Activated CD4-positive, alpha-beta T cell treated with anti-CD3 and anti-CD28 coated beads, Interleukin-2, amount 50 U/mL, for 16 hours (primary cell): ENCODE data around the gene GABRG3.

Experiments used
- DNase-seq: peaks from one replicate; pipeline ENCODE4 v3.0.0-alpha.2; 2020

Gene GABRG3

GRCh38 chr15:27433604-27434003 is 462.6 kb downstream of the GABRG3 start:
- DNase-seq: no peak

DNA sequence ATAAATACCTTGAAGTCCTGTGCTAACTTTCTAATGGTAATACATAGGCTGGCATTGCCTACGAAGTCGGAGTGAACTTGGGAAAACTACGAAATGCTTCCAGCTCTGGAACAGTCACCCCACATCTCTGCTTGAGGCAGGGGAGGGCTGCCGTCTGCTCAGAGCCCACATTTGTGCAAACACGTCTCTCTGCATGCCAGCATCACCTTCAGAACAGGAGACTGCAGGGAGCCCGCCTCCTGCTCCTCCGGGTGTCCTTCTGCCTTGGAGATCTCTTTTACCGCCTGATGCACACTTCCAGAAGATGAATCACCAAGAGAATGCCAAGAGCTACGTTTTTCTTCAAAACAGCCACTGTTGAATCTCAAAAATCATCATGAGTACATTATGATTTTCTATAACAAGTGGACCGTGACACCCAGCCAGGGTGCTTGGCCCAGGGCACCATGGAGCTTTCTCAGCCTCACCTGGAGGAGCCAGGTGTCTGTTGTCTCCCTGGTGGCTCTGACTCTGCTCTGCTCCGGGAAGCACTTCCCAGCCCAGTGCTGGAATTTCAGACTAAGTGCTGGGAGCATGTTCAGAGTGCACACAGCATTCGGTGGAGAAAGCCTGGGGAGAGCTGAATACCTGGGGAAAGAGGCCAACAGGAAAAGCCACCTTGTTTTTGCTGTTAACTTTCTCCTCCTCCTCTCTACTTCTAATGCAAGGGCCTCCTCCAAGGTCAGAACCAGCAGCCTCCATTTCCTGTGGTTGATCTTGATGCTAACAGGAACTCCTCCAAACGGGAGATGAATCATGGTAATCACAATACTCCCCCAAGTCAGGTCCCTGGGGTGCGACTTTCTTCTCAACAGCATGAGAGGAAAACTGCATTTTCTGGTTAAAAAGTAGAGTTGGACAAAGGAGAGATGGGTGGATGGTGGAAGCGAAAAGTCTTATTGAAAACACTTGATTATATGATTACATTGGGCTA is 467.7 kb downstream of the GABRG3 start:
- no peak for DNase-seq

GRCh38 chr15:27441120-27441519 is 470.1 kb downstream of the GABRG3 start:
- no peak for DNase-seq

DNA sequence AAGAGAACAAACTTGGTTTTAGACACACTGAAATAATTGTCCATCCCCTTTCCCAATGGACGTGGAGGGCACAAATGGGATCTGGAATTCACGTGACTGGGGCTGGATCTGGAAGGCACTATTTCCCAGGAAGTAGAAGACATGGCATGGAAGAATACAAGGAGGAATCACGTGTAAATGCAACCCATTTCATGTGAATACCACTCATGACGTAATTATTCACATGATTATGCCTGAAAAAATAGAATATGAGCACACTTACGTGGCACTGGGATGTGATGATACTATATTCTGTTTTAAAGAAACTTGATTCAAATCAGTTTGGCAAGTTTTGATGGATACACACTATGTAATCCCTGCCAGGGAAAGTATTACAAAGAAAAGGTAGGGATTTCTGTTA is 477.3 kb downstream of the GABRG3 start:
- no peak for DNase-seq

DNA sequence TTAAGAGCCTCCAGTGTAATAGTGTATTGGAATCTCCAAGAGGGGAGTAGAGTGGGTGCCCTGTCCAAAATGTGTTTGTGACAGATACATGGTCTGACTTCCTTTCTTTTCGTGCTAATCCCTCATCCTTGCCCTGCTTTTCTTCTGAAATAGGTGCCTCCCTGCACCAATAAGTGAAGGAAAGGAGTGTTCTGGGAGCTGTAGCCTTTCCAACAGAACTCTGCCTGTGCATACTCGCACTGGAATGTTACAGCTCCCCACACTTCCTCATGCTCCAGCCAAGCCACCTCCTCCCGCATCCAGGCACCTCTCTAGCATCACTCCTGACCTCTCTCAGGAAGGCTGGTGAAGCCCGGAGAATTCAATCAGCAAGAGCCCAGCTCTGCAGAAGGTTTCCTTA is 478.0 kb downstream of the GABRG3 start:
- no peak for DNase-seq

DNA sequence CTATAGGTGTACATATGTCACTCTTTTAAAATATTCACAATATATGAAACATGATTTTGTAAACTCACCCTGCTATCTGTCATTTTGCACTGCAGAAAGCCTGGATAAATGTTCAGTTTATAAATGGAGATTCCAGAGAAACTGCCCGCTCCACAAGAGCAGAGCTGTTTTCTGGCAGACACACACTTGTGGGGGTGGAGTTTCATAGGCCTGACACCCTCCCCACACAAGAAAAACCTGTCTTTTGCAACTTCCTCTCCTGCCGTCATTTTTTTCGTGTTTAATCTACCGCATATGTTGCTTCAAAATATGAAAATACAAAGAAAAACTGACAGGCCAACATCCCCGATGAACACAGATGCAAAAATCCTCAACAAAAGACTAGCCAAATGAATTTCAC is 479.0 kb downstream of the GABRG3 start:
- no peak for DNase-seq

DNA sequence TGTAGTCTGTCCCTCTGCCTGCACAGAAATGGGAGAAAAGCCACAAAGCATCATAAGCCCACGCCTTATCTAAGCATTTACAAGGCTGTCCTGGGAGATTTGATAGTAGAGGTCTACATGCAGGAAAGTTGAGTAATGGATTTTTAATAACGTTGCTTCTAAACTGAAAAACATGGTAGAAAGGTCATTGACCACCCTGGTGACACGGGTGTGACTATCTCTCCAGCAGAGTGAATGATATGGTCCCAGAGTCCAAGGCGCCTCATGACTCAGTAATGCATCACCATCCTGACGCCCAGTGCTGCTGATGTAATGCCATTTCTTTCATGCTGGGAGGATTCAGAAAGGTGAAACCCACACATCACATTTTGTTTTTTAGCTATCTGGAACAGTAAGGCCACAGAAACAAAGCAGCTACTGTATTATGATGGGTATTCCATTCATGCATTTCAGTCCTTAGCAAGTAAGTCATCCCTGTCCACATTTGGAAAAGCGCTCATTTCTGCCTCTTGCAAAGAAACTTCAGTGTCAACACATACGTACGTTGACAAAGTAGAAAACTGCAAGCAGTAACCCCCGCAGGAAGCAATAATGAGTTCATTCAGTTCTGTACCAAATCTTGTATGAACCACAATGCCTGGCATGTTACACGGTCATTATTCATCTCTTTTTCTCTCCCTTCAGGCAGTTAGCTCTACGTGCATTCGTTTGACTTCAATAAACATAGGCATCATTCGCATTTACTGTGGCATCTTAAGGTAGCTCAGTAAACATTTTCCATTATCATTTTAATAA is 483.5 kb downstream of the GABRG3 start:
- DNase-seq: no peak

GRCh38 chr15:27456807-27457206 is 485.8 kb downstream of the GABRG3 start:
- no peak for DNase-seq

- no peak for DNase-seq
These were observed 486.8 kb downstream of the GABRG3 start for GRCh38 chr15:27457766-27458165.

- DNase-seq: no peak
These were observed 487.5 kb downstream of the GABRG3 start for GRCh38 chr15:27458345-27459084.

DNA sequence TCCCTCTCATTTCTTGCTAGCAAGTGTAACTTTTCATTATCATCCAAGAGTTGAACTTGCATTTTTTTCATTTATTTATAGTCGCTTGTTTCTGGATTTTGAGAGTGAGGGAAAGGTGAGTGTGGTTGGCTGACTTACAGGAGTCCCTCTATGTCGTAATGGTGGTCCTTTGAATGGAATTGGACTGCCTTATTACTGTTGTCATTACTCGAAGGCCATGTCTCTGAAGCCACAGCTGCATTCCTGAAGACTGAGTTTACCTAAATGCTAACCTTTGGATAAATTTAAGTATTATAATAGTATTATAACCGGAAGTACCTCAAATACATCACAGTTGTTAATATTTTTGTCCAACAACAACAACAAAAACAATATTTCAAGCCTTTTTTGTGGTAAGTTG is 488.9 kb downstream of the GABRG3 start:
- DNase-seq: no peak

GRCh38 chr15:27461181-27461580 is 490.2 kb downstream of the GABRG3 start:
- no peak for DNase-seq

DNA sequence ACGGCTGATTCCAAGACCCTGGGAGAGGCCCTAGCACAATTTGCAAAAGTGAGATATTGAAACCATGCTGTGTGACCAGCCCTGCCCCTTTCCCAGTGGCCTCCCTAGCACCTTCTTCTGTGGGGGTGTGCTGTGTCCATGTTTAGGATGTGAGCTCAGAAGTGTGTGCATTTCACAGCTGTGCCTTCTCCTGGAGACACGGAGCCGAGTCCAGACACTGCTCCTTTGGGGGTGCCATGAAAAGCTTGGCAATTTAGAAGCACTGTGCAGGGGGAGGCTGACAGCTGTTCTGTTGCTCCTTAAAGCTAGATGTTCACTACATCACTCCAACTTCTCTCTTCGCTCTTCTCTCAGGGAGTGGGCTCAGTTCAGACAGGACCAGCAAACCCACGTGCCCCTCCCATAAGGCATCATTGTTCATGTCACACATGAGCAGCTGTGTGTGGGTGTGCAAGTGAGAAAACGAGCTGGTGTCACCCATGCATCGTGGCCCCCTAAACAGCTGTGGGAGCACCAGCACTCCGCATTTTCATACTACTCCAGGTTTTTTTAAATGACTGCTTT is 492.6 kb downstream of the GABRG3 start:
- no peak for DNase-seq

DNA sequence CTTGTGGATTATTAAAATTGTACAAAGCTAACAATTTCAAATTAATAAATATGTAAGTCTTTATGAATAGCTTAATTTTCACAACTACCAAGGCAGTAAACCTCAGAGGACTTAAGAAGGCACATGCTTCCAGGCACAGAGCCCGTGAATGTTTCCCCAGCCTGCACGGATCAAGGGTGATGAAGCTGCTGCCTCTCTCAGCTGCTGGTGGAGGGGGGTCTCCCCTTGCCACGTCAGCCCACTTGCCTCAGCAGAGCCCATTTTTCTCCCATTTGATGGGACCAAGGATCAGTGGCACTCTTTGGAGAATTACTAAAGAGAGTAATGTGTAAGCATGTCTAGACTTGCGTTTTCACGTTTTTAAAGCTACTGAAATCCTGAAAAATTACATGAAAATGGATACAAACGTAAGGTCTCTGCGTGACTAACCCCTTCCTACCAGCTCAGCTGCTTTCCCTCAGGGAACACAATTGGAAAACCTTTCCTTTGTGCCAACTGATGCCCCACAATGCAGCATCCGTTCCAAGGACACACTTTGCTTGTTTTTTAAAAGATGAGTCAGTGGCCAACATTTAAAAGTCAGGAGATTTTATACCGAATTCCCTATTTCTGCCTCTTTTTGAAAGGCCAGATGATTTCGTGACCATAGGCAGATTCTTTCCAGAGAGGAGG is 494.1 kb downstream of the GABRG3 start:
- DNase-seq: no peak

DNA sequence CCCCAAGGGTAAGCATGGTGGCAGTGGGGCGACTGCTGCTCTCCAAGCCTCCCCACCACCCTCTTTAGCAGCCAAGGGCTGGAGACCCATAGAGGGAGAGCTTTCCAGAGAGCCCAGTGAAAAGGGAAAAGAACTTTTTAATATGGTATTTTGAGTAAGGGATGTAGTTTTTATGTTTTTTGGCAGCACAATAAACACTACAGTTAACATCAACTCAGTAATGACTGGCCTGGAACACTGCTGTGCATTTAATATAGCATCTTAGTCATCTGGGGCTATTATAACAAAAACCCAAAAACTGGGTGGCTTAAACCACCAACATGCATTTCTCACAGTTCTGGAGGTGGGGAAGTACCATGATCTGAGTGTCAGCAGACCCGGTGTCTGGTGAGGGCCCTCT is 495.8 kb downstream of the GABRG3 start:
- DNase-seq: no peak

DNA sequence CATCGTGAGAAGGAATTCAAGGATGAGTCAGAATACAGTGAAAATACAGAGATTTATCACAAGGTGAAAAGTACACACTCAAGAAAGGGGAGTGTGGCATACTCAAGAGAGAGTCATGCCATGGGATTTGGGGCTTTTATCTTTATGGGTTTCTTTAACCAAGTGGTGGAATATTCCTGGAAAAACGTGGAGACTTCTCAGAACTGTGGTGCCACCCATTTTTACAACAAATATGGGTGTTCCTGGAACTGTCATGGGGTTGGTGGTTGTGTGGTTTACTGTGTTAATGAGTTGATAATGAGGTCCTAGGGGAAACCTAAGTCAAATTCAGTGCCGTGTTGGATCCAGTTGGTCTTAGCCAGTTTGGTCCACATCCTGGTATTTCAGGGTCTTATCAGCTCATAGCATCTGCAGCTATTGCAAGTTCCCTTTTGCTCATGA is 497.2 kb downstream of the GABRG3 start:
- DNase-seq: no peak

DNA sequence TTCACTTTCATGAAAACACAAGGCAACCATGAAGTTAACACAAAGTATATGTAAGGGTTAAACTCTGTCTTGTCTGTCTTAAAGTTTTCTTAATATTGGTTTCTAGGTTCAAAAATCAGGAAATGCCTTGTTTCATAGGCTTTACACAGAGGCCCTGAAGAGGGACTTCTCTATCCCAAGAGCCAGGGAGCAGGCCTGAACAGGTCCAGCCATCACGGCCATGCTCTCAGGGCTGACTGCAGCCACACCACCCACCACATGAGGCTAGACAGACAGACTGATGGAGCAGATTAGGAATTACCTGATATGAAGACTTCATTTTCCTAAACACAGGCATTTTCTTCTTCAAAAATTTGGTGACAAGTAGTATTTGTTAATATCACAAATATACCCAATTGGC is 502.9 kb downstream of the GABRG3 start:
- no peak for DNase-seq

DNA sequence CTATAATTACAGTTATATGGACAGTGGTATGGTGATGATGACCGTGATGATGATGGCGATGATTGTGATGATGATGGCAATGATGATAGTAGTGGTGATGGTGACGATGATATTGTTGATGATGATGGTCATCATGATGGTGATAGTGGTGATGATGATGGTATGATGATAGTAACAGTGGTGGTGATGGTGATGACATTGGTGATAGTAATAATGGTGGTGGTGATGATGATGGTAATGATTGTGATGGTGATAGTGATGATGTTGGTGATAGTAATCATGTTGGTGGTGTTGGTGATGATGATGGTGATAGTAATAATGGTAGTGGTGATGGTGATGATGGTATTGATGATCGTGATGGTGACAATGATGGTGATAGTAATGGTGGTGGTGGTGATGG is 504.4 kb downstream of the GABRG3 start:
- DNase-seq: no peak

- no peak for DNase-seq
These were observed 508.5 kb downstream of the GABRG3 start for GRCh38 chr15:27479296-27480140.

DNA sequence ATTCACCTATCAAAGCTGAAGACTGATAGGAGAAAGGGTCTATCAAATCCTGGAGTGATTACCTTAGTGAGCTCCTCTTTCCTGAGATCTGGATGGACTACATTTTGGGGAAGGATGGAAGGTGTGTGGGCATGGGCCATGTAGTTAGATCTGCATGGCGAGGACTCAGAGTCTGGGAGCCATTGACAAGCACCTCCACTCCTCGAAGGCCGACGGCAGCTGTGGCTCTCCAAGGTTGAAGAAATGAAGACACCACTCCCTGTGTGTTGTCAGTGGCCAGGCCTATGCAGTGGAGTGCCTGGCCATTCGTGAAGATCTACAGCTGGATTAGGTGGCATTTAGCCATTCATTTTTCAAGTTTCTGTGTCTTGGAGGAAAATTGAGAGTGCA is 509.2 kb downstream of the GABRG3 start:
- no peak for DNase-seq

GRCh38 chr15:27480642-27481041 is 509.7 kb downstream of the GABRG3 start:
- no peak for DNase-seq
